Activated CD8-positive, alpha-beta memory T cell treated with anti-CD3 and anti-CD28 coated beads, Interleukin-2, amount 50 U/mL, for 24 hours (primary cell): ENCODE measurements around the gene CRYBG3.

Experiments
- DNase-seq: peaks from one replicate; pipeline ENCODE4 v3.0.0-alpha.2; 2020; ENCODE audit errors: extremely low read depth

CRYBG3 gene

GRCh38 chr3:97971679-97972567 is 150.1 kb downstream of the CRYBG3 start, which contains the start of gene RIOX2:
Gene RIOX2 (minus strand): TSS chr3:97972431. CDS start chr3:97967593, 4,838 bp downstream.
- peak; percentile 21 for DNase-seq

DNA sequence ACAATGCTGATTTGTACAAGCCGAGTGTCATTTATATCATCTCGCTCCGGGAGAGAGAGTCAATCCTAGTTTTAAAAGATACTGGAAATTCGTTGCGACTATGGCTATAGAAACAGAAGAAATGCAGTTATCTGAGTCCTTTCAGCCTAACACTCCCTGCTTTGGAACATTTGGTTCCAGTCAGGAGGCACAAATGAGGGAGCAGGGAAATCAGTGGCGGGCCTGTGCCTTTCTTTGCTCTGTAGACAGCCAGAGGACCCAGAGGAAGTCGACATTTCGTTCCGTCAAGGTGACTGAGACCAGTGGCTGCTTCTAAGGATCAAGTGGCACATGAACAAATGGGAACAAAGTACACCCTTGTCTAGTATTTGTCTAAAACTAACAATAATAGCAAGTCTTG is 151.2 kb downstream of the CRYBG3 start:
- DNase-seq = no peak

DNA sequence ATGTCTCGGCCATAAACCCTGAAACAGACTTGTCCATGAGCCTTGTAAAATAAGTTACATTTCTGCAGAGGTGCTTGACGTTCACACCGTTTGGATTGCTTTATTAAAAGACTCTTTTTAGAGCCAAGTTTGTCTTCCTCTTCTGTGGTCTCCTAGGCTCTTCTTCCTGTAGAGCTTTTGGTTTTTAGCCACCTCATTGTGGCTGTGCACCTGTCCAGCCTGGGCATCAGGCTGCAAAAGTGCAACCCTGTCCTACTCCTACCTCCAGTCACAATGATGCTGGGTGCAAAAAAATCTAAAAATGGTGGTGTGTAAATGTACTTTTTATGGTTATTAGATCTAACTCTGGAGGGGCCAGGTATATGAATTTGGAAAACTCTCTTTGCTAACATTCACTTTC is 153.2 kb downstream of the CRYBG3 start:
- DNase-seq = no peak

- DNase-seq = no peak
These were observed 153.7 kb downstream of the CRYBG3 start for GRCh38 chr3:97975466-97975865.

DNA sequence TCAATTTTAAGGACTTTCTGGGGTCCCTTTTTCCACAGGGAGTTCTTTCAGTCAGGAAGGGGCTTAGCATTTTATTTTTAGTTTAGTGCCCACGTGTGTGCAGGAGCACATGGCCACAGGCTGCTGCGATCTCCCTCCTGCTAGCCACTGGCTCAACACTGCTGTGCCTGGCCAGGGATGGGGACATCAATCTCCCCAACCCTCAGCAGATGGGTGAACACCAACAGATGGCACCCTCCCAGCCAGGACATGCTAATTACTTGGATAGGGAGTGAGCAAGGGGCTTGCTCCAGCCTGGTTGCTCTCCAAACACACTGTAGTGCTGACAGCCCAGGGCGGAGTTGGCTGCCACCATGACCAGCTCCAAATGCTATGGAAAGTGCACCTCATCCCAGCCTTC is 157.8 kb downstream of the CRYBG3 start:
- no peak for DNase-seq

DNA sequence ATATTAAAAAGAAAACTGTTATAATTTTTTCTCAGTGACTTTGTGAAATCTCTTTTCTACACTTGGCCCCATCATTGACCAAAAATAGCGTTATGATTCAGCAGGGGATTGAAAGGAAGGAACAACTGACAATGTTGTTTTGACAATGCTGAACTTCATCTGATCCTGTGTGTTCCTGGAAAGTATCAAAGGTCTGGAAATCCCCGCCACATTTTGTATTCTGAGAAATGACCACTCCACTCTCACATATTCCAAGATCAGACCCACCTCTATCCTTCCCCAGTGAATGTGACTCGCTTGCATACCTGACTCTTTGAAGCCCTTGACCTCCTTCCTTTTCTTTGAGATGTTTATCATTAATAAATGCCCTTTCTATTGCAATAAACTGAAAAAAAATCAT is 160.1 kb downstream of the CRYBG3 start:
- no peak for DNase-seq

DNA sequence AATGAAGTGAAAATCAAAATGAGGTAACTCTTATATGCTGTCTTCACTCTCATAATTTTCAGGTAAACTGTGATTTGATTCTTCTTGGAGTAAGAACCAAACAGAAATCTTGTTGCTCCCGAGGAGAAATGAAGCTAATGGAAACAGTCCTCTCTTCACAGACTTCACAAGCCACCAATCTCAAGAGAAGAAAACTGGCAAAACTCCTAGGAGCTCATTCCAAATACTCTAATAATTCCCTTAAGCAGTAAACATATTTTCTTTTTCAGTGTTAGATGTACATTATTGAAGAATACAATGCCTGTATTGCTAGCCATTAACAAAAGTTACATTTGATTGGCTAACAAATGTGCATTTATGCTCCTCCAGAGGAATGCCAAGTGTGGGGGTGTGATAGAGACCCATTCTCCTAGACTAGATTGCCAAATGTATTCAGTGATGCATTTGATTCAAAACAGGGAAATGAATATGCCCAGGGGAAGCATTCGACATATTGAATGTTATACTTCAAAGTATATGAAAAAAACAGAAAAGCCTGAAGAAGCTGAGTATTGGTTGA is 162.2 kb downstream of the CRYBG3 start:
- DNase-seq = no peak

- no peak for DNase-seq
These were observed 165.5 kb downstream of the CRYBG3 start for GRCh38 chr3:97987306-97987705.

DNA sequence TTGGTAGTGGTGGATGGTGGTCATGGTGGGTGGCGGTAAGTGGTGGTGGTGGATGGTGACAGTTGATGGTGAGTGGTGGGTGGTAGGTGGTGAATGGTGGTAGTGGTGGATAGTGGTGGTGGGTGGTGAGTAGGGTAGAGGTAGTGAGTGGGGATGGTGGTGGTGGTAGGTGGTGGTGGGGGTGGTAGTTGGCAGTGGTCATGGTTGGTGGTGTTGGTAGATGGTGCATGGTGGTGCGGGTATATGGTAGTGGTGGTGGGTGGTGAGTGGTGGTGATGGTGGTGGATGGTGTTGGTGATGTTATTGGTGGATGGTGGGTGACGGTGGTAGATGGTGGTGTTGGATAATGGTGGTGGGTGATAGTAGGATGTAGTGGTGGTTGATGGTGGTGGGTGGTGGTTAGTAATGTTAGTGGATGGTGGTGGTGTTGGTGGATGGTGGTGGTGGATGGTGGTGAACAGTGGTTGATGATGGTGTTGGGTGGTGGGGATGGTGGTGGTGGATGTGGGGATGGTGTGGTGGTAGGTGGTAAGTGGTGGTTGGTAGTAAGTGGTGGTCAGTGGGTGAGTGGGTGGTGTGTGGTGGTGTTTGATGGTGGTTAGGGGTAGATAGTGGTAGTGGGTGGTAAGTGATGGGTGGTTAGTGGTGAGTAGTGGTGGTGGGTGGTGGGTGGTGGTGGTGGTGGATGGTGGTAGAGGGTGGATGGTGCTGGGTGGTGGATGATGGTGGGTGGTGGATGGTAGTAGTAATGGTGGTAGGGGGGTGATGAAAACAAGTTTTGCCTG is 167.2 kb downstream of the CRYBG3 start:
- no peak for DNase-seq

DNA sequence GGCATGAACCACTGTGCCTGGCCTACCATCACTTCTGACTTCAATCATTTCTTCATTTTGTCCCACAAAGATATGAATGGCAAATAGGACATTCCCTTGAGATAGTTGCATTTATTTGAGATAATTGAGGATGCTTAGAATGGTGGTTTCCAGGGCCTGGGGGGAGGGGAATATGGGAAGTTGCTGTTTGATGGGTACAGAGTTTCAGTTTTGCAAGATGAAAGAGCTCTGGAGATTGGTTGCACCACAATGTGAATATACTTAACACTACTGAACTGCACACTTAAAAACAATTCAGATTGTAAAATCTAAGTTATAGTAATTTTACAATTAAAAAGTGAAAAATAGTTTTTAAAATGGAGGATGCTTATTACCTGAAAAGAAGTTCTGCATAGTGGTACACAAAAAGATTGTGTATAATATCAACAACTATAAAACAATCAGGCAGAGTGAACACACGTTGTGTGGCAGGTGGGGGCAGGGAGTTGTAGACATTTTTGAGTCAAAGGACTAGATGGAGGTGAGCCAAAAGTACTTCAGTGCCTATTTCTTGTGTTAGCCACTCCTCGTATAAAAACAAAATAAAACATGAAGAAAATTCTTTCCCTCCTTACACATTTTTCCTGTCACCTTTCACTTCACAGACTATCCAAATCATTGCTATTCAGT is 168.9 kb downstream of the CRYBG3 start:
- no peak for DNase-seq

DNA sequence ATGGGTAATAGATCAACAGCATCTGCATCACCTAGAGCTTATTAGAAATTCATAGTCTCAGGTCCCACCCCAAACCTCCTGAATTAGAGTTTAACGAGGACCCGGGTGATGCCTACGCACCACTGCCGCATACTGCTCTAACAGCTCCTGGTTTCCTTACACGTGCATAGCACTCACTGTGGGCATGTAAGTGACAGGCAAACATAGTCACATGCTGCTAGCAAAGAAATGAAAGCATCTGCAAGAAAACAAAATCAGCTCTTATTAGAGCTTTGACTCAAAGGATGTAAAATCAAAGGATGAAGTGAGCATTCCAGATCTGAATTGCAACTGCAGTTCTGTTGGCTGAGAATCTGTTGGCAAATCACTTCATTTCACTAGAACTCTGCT is 169.5 kb downstream of the CRYBG3 start:
- DNase-seq = no peak

- no peak for DNase-seq
These were observed 170.8 kb downstream of the CRYBG3 start for GRCh38 chr3:97992547-97993173.

DNA sequence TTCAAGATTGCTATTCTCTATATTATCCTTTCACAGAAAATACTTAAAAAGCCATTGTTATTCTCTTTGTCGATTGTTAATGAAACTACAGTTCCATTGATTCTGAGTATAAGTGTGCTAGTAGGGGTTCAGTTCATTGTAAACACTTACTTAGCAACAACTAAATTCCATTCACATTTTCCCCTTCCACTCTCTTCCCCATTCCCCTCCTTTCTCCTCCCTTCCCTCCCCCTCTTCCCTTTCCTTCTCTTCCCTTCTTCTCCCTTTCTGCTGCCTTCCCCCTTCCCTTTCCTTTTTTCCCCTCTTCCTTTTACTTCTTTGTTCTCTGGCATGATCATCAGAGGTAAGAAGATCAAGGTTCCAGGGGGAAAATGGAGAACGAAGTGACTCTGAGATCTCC is 171.7 kb downstream of the CRYBG3 start:
- no peak for DNase-seq

- no peak for DNase-seq
These were observed 172.6 kb downstream of the CRYBG3 start for GRCh38 chr3:97994328-97994945.
